DND-41 (cell line): ENCODE results near the gene KCNK3.
"Not testable (repeated sequence)": the region's sequence is repeated elsewhere in the genome, so short reads cannot be mapped to it uniquely, and the experiment has no call there.

Source experiments
- ATAC-seq: fragments of 200-7000 bp; cut with Tn5 transposase; 3 replicates; pipeline ENCODE4 v1.9.1; 2021; ENCODE audit warnings: low read depth; ENCODE audit not compliant: insufficient read depth
- DNase-seq: peaks from one replicate; pipeline ENCODE4 v3.0.0-alpha.2; 2020
- H2AFZ ChIP-seq: 2 replicates; pipeline ENCODE4 v1.6.0; 2012; ENCODE audit warnings: low read depth, low read length
- H3K27ac ChIP-seq: 2 replicates; pipeline ENCODE4 v1.5.1; 2012; ENCODE audit warnings: low read length, inconsistent platforms
- H3K27me3 ChIP-seq: fragments of 200-600 bp; sonication (generic); 2 replicates; pipeline ENCODE4 v1.6.0; 2012; ENCODE audit warnings: low read length, mild to moderate bottlenecking, inconsistent platforms; ENCODE audit not compliant: insufficient read depth, poor library complexity
- H3K36me3 ChIP-seq: 2 replicates; pipeline ENCODE4 v1.5.1; 2012; ENCODE audit warnings: low read length, inconsistent platforms; ENCODE audit not compliant: insufficient read depth
- H3K4me1 ChIP-seq: 2 replicates; pipeline ENCODE4 v1.5.1; 2012; ENCODE audit warnings: mild to moderate bottlenecking, low read length; ENCODE audit not compliant: insufficient read depth
- H3K4me2 ChIP-seq: 2 replicates; pipeline ENCODE4 v1.6.0; 2012; ENCODE audit warnings: mild to moderate bottlenecking, moderate library complexity, low read length, inconsistent platforms; ENCODE audit not compliant: insufficient read depth
- H3K4me3 ChIP-seq, 2 experiments: fragments of 200-600 bp in 1 of 2; shearing (Covaris generic) in 1 of 2; 2 replicates each; pipeline ENCODE4 v1.5.1; 2012 to 2016; ENCODE audit warnings: inconsistent platforms in 2 of 2, low read length in 2 of 2, mild to moderate bottlenecking in 2 of 2, low read depth in 1 of 2, moderate library complexity in 1 of 2
- H3K79me2 ChIP-seq: 2 replicates; pipeline ENCODE4 v1.6.0; 2012; ENCODE audit warnings: low read length, inconsistent platforms; ENCODE audit not compliant: insufficient read depth
- H3K9ac ChIP-seq: 2 replicates; pipeline ENCODE4 v1.6.0; 2012; ENCODE audit warnings: low read depth, mild to moderate bottlenecking, inconsistent platforms, low read length, moderate library complexity
- H3K9me3 ChIP-seq: 2 replicates; pipeline ENCODE4 v1.5.1; 2012; ENCODE audit warnings: low read length, moderate library complexity, mild to moderate bottlenecking, inconsistent platforms; ENCODE audit not compliant: insufficient read depth, severe bottlenecking
- H4K20me1 ChIP-seq: 2 replicates; pipeline ENCODE4 v1.6.0; 2012; ENCODE audit warnings: low read length; ENCODE audit not compliant: insufficient read depth
- EZH2 ChIP-seq: IDR thresholded peaks from 3 replicates; pipeline ENCODE4 v1.6.1; 2012; ENCODE audit warnings: borderline replicate concordance, low read depth, mild to moderate bottlenecking, moderate library complexity, low read length, inconsistent platforms; ENCODE audit not compliant: severe bottlenecking
- TF ChIP-seq, protein P1 (sequence below): IDR thresholded peaks from 2 replicates; pipeline ENCODE4 v1.5.1; 2012; ENCODE audit warnings: borderline replicate concordance, low read length, moderate library complexity, mild to moderate bottlenecking; ENCODE audit not compliant: poor library complexity, severe bottlenecking; ENCODE audit errors: extremely low read depth

KCNK3 gene

DNA sequence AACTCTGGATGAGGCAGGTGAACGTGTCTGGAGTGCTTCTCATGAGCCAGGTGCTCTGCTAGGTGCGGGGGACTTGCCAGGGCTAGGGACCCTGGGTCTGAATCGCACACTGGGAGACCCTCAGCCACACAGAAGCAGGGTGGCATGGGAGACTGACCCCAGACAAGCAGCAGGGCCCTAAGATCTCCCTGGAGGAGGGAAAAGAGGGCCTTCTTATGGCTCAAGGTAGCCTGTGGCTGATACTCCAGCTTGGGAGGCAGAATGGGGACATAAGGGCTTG lies 38.5 kb upstream of the KCNK3 start:
- no peak overlapping the region for H3K27ac ChIP-seq

DNA sequence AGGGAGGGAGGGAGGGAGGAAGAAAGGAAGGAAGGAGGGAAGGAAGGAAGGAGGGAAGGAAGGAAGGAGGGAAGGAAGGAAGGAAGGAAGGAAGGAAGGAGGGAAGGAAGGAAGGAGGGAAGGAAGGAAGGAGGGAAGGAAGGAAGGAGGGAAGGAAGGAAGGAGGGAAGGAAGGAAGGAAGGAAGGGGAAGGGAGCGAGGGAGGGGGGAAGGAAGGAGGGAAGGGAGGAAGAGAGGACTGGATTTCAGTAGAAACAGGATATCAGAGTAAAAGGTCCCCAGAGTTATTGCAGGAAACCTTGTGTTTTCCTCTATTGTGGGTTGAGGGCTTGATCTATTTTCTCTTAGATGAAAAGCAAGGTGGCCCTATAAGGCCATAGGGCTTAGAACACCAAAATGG lies 37.4 kb upstream of the KCNK3 start:
- not testable (repeated sequence) for H2AFZ ChIP-seq, H3K27me3 ChIP-seq, H3K79me2 ChIP-seq, H3K4me3 ChIP-seq, ATAC-seq, H3K36me3 ChIP-seq, H4K20me1 ChIP-seq, DNase-seq, H3K4me2 ChIP-seq, H3K27ac ChIP-seq, H3K4me1 ChIP-seq, H3K9ac ChIP-seq
- H3K9me3 ChIP-seq, result peaks cover 11% of the 10 kb centered on the region

More for the DNA sequence above, 38.5 kb upstream of the KCNK3 start:
- Histone ChIP-seq H3K4me2 (no peak overlapping the region), H3K27me3 (peaks cover 3% of the 10 kb centered on the region), H4K20me1 (no peaks in the 10 kb centered on the region), H3K9me3 (peaks cover 4% of the 10 kb centered on the region), H3K79me2 (no peaks in the 10 kb centered on the region), H3K9ac (no peak overlapping the region), H3K36me3 (no peaks in the 10 kb centered on the region), H3K4me3 (no peak overlapping the region), H3K4me1 (no peaks in the 10 kb centered on the region), H2AFZ (no peak overlapping the region)
- DNase-seq (no peak), ATAC-seq (no peak)
- TF ChIP-seq, protein P1, sequence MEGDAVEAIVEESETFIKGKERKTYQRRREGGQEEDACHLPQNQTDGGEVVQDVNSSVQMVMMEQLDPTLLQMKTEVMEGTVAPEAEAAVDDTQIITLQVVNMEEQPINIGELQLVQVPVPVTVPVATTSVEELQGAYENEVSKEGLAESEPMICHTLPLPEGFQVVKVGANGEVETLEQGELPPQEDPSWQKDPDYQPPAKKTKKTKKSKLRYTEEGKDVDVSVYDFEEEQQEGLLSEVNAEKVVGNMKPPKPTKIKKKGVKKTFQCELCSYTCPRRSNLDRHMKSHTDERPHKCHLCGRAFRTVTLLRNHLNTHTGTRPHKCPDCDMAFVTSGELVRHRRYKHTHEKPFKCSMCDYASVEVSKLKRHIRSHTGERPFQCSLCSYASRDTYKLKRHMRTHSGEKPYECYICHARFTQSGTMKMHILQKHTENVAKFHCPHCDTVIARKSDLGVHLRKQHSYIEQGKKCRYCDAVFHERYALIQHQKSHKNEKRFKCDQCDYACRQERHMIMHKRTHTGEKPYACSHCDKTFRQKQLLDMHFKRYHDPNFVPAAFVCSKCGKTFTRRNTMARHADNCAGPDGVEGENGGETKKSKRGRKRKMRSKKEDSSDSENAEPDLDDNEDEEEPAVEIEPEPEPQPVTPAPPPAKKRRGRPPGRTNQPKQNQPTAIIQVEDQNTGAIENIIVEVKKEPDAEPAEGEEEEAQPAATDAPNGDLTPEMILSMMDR, result no peak
- TF ChIP-seq EZH2, result no peak

DNA sequence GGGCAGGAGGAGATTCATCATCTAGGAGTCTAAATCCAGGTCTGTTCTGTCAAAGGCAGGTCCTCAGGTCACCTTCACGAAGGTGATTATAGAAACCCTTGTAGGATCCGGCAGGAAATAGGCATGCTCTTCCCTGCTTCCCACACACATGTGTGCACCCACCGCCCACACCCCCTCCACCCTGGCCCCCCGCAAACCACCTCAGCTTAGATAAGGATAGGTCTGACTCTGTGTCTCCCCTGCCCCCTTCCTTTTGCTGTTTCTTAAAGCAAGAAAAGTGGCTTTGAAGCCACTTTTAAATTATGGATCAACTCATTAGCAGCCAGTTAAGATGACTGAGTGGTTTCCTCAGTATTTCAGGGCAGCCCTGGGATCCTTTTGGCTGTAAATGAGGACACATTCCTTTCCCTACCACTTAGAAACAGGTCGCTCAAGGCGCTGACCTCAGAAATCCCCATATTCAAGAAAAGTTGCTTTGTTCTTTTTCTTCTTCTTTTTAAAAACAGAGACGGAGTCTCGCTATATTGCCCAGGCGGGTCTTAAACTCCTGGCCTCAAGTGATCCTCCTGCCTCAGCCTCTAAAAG lies 36.8 kb upstream of the KCNK3 start:
- Histone ChIP-seq H3K79me2 (no peaks in the 10 kb centered on the region), H3K27me3 (peaks cover 3% of the 10 kb centered on the region), H3K27ac (no peak overlapping the region), H3K4me2 (no peak overlapping the region), H4K20me1 (no peaks in the 10 kb centered on the region), H3K9me3 (peaks cover 16% of the 10 kb centered on the region), H2AFZ (no peak overlapping the region), H3K9ac (no peak overlapping the region), H3K36me3 (no peaks in the 10 kb centered on the region), H3K4me1 (no peaks in the 10 kb centered on the region), H3K4me3 (no peak overlapping the region)
- no peak for TF ChIP-seq EZH2
- TF ChIP-seq, protein P1, result no peak
- no peak for ATAC-seq
- no peak for DNase-seq

DNA sequence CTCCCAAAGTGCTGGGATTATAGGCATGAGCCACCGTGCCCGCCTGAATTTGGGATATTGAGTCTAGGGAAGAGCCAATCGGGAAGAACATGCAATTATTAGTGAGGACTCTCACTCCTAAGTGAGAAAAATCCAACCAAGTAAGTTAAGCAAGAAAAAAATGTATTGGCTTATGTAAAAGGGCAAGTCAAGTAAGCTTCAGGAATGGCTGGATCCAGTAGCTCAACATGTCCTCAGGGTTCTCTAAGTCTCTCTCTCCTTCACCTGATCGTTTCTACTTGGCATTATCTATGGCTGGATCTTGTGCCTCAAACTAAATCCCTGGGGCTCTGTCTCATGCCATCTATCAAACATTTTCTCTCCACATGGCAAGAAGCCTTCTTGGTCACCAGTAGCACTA lies 35.3 kb upstream of the KCNK3 start:
- Histone ChIP-seq H3K4me2 (no peak overlapping the region), H3K36me3 (no peaks in the 10 kb centered on the region), H3K4me1 (no peaks in the 10 kb centered on the region), H3K9ac (no peak overlapping the region), H3K27me3 (peaks cover 3% of the 10 kb centered on the region), H3K79me2 (no peaks in the 10 kb centered on the region), H2AFZ (no peak overlapping the region), H4K20me1 (no peaks in the 10 kb centered on the region), H3K9me3 (peaks cover 16% of the 10 kb centered on the region), H3K27ac (no peak overlapping the region), H3K4me3 (no peak overlapping the region)
- no peak for ATAC-seq
- TF ChIP-seq, protein P1, result no peak
- TF ChIP-seq EZH2, result no peak
- no peak for DNase-seq
